ENCODE data around the gene LCE1D. TPM values are rescaled to one million over a fixed set of nuclear protein-coding genes. Genes with fewer than 3 reads are reported as not detected.

The LCE1D gene
- total RNA-seq, 1 experiment from 2014 or later = not detected

- Histone ChIP-seq H3K9me2 (ENCODE audit: insufficient read depth) (no peaks in the 10 kb centered on the region), H3K4me2 (ENCODE audit: low read length) (no peak within 1 kb of the TSS), H3K9me3 (ENCODE audit: control insufficient read depth in 1 of 2, insufficient read depth in 1 of 2, low read depth in 1 of 2, low read length in 2 of 2) (no peaks in the 10 kb centered on the region), H3K9ac (ENCODE audit: low read length) (no peak within 1 kb of the TSS), H3K79me2 (ENCODE audit: insufficient read depth, low read length) (no peaks in the 10 kb centered on the region), H3K36me3 (ENCODE audit: control insufficient read depth in 1 of 2, insufficient read depth in 2 of 2, low read length in 2 of 2) (no peaks in the 10 kb centered on the region), H3K27ac (ENCODE audit: low read depth, low read length) (no peak within 1 kb of the TSS), H2AFZ (ENCODE audit: low read depth, low read length, poor library complexity, severe bottlenecking) (no peak within 1 kb of the TSS), H3K4me3 (replicated peaks in 1 of 2; ENCODE audit: low read depth in 1 of 2, low read length in 2 of 2) (no peak within 1 kb of the TSS), H3K4me1 (ENCODE audit: control insufficient read depth in 1 of 2, insufficient read depth in 2 of 2, low read length in 2 of 2) (no peaks in the 10 kb centered on the region), H3K27me3 (ENCODE audit: insufficient read depth, low read length) (peaks cover 34% of the 10 kb centered on the region), H4K20me1 (ENCODE audit: insufficient read depth) (no peaks in the 10 kb centered on the region)
- POLR2A ChIA-PET = no interaction called here
- CTCF ChIA-PET = no interaction called here
- intact Hi-C loops (cut with micrococcal nuclease) = no loop called here
- no TSS peak for BruUV-seq (replicated peaks)
- DNase-seq (ENCODE audit: low read depth, low spot score) (no peak), ATAC-seq (no peak)
- TF ChIP-seq SIN3A (IDR thresholded peaks at IDR 0.05; ENCODE audit: low read depth) = no peak
- TF ChIP-seq RAD21 (IDR thresholded peaks at IDR 0.05; ENCODE audit: low read depth) = no peak
- TF ChIP-seq POLR2A (IDR thresholded peaks at IDR 0.05; ENCODE audit: borderline replicate concordance, extremely low read depth, insufficient read depth, insufficient read length) = no peak
- no peak for TF ChIP-seq CBX3 (IDR thresholded peaks at IDR 0.05; ENCODE audit: low read depth)
- TF ChIP-seq JUND (IDR thresholded peaks at IDR 0.05) = no peak
- no peak for TF ChIP-seq CEBPB (IDR thresholded peaks at IDR 0.05; ENCODE audit: low read depth)
- no peak for TF ChIP-seq MAX (IDR thresholded peaks at IDR 0.05)
- no peak for TF ChIP-seq ZFX (IDR thresholded peaks at IDR 0.05)
- TF ChIP-seq SRF (IDR thresholded peaks at IDR 0.05; ENCODE audit: low read depth) = no peak
- TF ChIP-seq, protein P1, sequence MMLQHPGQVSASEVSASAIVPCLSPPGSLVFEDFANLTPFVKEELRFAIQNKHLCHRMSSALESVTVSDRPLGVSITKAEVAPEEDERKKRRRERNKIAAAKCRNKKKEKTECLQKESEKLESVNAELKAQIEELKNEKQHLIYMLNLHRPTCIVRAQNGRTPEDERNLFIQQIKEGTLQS (IDR thresholded peaks at IDR 0.05) = no peak
- no peak for TF ChIP-seq TCF7L2 (IDR thresholded peaks at IDR 0.05; ENCODE audit: borderline replicate concordance, extremely low read depth, insufficient read depth, insufficient read length)
- TF ChIP-seq, protein P2, sequence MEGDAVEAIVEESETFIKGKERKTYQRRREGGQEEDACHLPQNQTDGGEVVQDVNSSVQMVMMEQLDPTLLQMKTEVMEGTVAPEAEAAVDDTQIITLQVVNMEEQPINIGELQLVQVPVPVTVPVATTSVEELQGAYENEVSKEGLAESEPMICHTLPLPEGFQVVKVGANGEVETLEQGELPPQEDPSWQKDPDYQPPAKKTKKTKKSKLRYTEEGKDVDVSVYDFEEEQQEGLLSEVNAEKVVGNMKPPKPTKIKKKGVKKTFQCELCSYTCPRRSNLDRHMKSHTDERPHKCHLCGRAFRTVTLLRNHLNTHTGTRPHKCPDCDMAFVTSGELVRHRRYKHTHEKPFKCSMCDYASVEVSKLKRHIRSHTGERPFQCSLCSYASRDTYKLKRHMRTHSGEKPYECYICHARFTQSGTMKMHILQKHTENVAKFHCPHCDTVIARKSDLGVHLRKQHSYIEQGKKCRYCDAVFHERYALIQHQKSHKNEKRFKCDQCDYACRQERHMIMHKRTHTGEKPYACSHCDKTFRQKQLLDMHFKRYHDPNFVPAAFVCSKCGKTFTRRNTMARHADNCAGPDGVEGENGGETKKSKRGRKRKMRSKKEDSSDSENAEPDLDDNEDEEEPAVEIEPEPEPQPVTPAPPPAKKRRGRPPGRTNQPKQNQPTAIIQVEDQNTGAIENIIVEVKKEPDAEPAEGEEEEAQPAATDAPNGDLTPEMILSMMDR (IDR thresholded peaks at IDR 0.05 in 2 of 3, conservative IDR thresholded peaks at IDR 0.05 in 1 of 3; ENCODE audit: borderline replicate concordance in 1 of 3, insufficient read depth in 1 of 3, low read depth in 2 of 3, low read length in 2 of 3) = no peak
- TF ChIP-seq ELF1 (IDR thresholded peaks at IDR 0.05; ENCODE audit: borderline replicate concordance, low read depth) = no peak
- RAD21 ChIA-PET (ENCODE audit: low non-redundant PET in 1 of 2, low total read pairs in 2 of 2, uncharacterized antibody in 2 of 2, unreplicated experiment in 2 of 2) = no interaction called here
Measured at GRCh38 chr1:152806576-152806975, 10.1 kb downstream of the LCE1D start, which contains the start of gene LCE1C. TSS of gene LCE1C (minus strand) at chr1:152806651. CDS start at chr1:152805478, 1,173 bp downstream.

Measured in HCT116 (cell line).